Lower lobe of right lung (tissue), 2 donors: ENCODE results near the gene GNB5. TPM values are rescaled to one million over a fixed set of nuclear protein-coding genes. Genes with fewer than 3 reads are reported as not detected.
"Not testable (repeated sequence)": the region's sequence is repeated elsewhere in the genome, so short reads cannot be mapped to it uniquely, and the experiment has no call there.

Experiments used
- ATAC-seq, 2 donors: fragments of 200-7000 bp; cut with Tn5 transposase; one replicate each; pipeline ENCODE4 v1.9.1; 2020 to 2022; ENCODE audit warnings: mild to moderate bottlenecking in 2 of 2, moderate library complexity in 2 of 2
- DNase-seq: peaks from one replicate; pipeline ENCODE4 v3.0.0-alpha.2; 2020
- H3K27ac ChIP-seq: fragments of 200-600 bp; one replicate; pipeline ENCODE4 v1.8.0; 2022
- H3K27me3 ChIP-seq: fragments of 200-600 bp; one replicate; pipeline ENCODE4 v1.8.0; 2022; ENCODE audit warnings: low read depth
- H3K36me3 ChIP-seq: fragments of 200-600 bp; one replicate; pipeline ENCODE4 v1.8.0; 2022; ENCODE audit warnings: mild to moderate bottlenecking
- H3K4me1 ChIP-seq: fragments of 200-600 bp; one replicate; pipeline ENCODE4 v1.8.0; 2022
- H3K4me3 ChIP-seq: fragments of 200-600 bp; one replicate; pipeline ENCODE4 v1.8.0; 2022; ENCODE audit warnings: mild to moderate bottlenecking
- H3K9me3 ChIP-seq: fragments of 200-600 bp; one replicate; pipeline ENCODE4 v1.8.0; 2022
- CTCF ChIP-seq: fragments of 200-600 bp; IDR thresholded peaks from one replicate; pipeline ENCODE4 v1.8.0; 2022; ENCODE audit warnings: antibody characterized with exemption, mild to moderate bottlenecking
- intact Hi-C: fragments of 100-400 bp; cut with DNase I; formaldehyde crosslinking; loops from one replicate; pipeline ENCODE4 v1.11.0; 2022
- total RNA-seq: library from RNA; stranded (reverse); fragmentation: NEBNext Ultra II Directional; extraction: Animal tissue kit (Norgen Biotek cat#: 25700); gene quantifications from one replicate; pipeline ENCODE4 v1.2.1, GENCODE V29; 2021
- donor health status: DM: no; HTN: yes; CAD: no; lungs with severe emphysema.

GNB5 gene
- total RNA-seq, 1 donor from 2014 or later = 14.1 TPM

GRCh38 chr15:52101542-52102323 is 89.5 kb downstream of the GNB5 start:
- ATAC-seq = no peak

GRCh38 chr15:52100807-52101442 is 90.3 kb downstream of the GNB5 start:
- Histone ChIP-seq H3K27me3 (no peaks in the 10 kb centered on the region), H3K36me3 (no peaks in the 10 kb centered on the region), H3K27ac (no peak overlapping the region), H3K9me3 (no peaks in the 10 kb centered on the region), H3K4me3 (no peak overlapping the region), H3K4me1 (peaks cover 3% of the 10 kb centered on the region)
- intact Hi-C loops = no loop called here
- TF ChIP-seq CTCF = no peak
- ATAC-seq = no peak
- peak; percentile 82 for DNase-seq

More at GRCh38 chr15:52101542-52102323, 89.5 kb downstream of the GNB5 start:
- no peak for TF ChIP-seq CTCF
- no peaks in the 10 kb centered on the region for H3K27me3 ChIP-seq
- intact Hi-C loops = no loop called here
- H3K4me1 ChIP-seq = peaks cover 3% of the 10 kb centered on the region
- no peak overlapping the region for H3K27ac ChIP-seq
- no peak for DNase-seq
- H3K36me3 ChIP-seq = no peaks in the 10 kb centered on the region
- no peak overlapping the region for H3K4me3 ChIP-seq
- H3K9me3 ChIP-seq = no peaks in the 10 kb centered on the region

- H3K9me3 ChIP-seq = no peaks in the 10 kb centered on the region
- no peak for DNase-seq
- no peak for ATAC-seq
- no peak overlapping the region for H3K27ac ChIP-seq
- H3K4me1 ChIP-seq = peaks cover 7% of the 10 kb centered on the region
- TF ChIP-seq CTCF = no peak
- intact Hi-C loops = no loop called here
- H3K4me3 ChIP-seq = no peak overlapping the region
- no peaks in the 10 kb centered on the region for H3K27me3 ChIP-seq
- no peaks in the 10 kb centered on the region for H3K36me3 ChIP-seq
Measured at GRCh38 chr15:52099651-52100272, 91.4 kb downstream of the GNB5 start.

- Histone ChIP-seq H3K4me1 (peaks cover 22% of the 10 kb centered on the region), H3K36me3 (no peaks in the 10 kb centered on the region), H3K9me3 (no peaks in the 10 kb centered on the region), H3K27me3 (no peaks in the 10 kb centered on the region), H3K27ac (no peak overlapping the region), H3K4me3 (no peak overlapping the region)
- DNase-seq (no peak), ATAC-seq (no peak)
- TF ChIP-seq CTCF = no peak
- intact Hi-C loops = no loop called here
Measured at GRCh38 chr15:52098323-52098722, 92.9 kb downstream of the GNB5 start.

GRCh38 chr15:52097180-52097579 is 94.0 kb downstream of the GNB5 start:
- H3K27me3 ChIP-seq = no peaks in the 10 kb centered on the region
- no peak overlapping the region for H3K4me3 ChIP-seq
- no peaks in the 10 kb centered on the region for H3K9me3 ChIP-seq
- peaks cover 26% of the 10 kb centered on the region for H3K4me1 ChIP-seq
- H3K27ac ChIP-seq = no peak overlapping the region
- no peaks in the 10 kb centered on the region for H3K36me3 ChIP-seq
- no peak for TF ChIP-seq CTCF
- intact Hi-C loops = no loop called here
- DNase-seq = no peak
- ATAC-seq = no peak

GRCh38 chr15:52096536-52096935 is 94.7 kb downstream of the GNB5 start:
- H3K4me3 ChIP-seq, DNase-seq, intact Hi-C loops, H3K9me3 ChIP-seq, ATAC-seq, H3K27me3 ChIP-seq, H3K27ac ChIP-seq, H3K36me3 ChIP-seq: not testable (repeated sequence)
- H3K4me1 ChIP-seq = peaks cover 26% of the 10 kb centered on the region
